NCI-H146 (cell line): ENCODE measurements around the gene CRYGB.
"Not testable (repeated sequence)": the region's sequence is repeated elsewhere in the genome, so short reads cannot be mapped to it uniquely, and the experiment has no call there.

Experiments used
- DNase-seq: peaks from one replicate; lab custom pipeline; 2025; lab: John Stamatoyannopoulos, UW

Gene CRYGB

GRCh38 chr2:208150094-208150493 is 4.1 kb upstream of the CRYGB start:
- DNase-seq, result no peak

- no peak for DNase-seq
These were observed 2.8 kb upstream of the CRYGB start for GRCh38 chr2:208148803-208149202.

GRCh38 chr2:208147759-208148158 is 1.8 kb upstream of the CRYGB start:
- DNase-seq, result no peak

- no peak for DNase-seq
These were observed 1.1 kb upstream of the CRYGB start for GRCh38 chr2:208147008-208147407.

GRCh38 chr2:208142925-208143799 is 2.8 kb downstream of the CRYGB start:
- DNase-seq, result peak; percentile 54

GRCh38 chr2:208142240-208142924 is 3.6 kb downstream of the CRYGB start:
- DNase-seq, result peak; percentile 46

- DNase-seq, result no peak
These were observed 6.5 kb downstream of the CRYGB start for GRCh38 chr2:208139447-208139846.

GRCh38 chr2:208138334-208138733 is 7.6 kb downstream of the CRYGB start:
- not testable (repeated sequence) for DNase-seq

- DNase-seq, result no peak
These were observed 9.3 kb downstream of the CRYGB start for GRCh38 chr2:208136716-208137094.

- no peak for DNase-seq
These were observed 9.9 kb downstream of the CRYGB start for GRCh38 chr2:208135794-208136715.

- no peak for DNase-seq
These were observed 10.9 kb downstream of the CRYGB start for GRCh38 chr2:208134928-208135586.

GRCh38 chr2:208130712-208131110 is 15.2 kb downstream of the CRYGB start:
- DNase-seq, result no peak

- DNase-seq, result no peak
These were observed 15.9 kb downstream of the CRYGB start, which contains the start of gene CRYGC for GRCh38 chr2:208129744-208130711. Gene CRYGC, minus strand, starts transcription at chr2:208129828. Its CDS starts 36 bp downstream, at chr2:208129792.

- no peak for DNase-seq
These were observed 17.8 kb downstream of the CRYGB start for GRCh38 chr2:208128136-208128535.

- no peak for DNase-seq
These were observed 18.9 kb downstream of the CRYGB start for GRCh38 chr2:208127090-208127489.

- DNase-seq, result no peak
These were observed 20.7 kb downstream of the CRYGB start for GRCh38 chr2:208125251-208125650.

GRCh38 chr2:208124013-208124715 is 21.8 kb downstream of the CRYGB start, which contains the start of gene CRYGD:
Gene CRYGD, minus strand, starts transcription at chr2:208124524. Its CDS starts 51 bp downstream, at chr2:208124473.
- DNase-seq, result not testable (repeated sequence)

GRCh38 chr2:208122248-208122647 is 23.7 kb downstream of the CRYGB start:
- DNase-seq, result no peak

- no peak for DNase-seq
These were observed 27.0 kb downstream of the CRYGB start for GRCh38 chr2:208118918-208119317.

GRCh38 chr2:208117390-208117789 is 28.6 kb downstream of the CRYGB start:
- not testable (repeated sequence) for DNase-seq
